NCI-H2081 treated with DMSO at 0.1 percent for 48 hours (cell line): Measurements from ENCODE around the gene KRTAP12-3.
"Not testable (repeated sequence)": the region's sequence is repeated elsewhere in the genome, so short reads cannot be mapped to it uniquely, and the experiment has no call there.

ENCODE experiments used
- DNase-seq: peaks from one replicate; lab custom pipeline; 2025; lab: John Stamatoyannopoulos, UW

The KRTAP12-3 gene

DNA sequence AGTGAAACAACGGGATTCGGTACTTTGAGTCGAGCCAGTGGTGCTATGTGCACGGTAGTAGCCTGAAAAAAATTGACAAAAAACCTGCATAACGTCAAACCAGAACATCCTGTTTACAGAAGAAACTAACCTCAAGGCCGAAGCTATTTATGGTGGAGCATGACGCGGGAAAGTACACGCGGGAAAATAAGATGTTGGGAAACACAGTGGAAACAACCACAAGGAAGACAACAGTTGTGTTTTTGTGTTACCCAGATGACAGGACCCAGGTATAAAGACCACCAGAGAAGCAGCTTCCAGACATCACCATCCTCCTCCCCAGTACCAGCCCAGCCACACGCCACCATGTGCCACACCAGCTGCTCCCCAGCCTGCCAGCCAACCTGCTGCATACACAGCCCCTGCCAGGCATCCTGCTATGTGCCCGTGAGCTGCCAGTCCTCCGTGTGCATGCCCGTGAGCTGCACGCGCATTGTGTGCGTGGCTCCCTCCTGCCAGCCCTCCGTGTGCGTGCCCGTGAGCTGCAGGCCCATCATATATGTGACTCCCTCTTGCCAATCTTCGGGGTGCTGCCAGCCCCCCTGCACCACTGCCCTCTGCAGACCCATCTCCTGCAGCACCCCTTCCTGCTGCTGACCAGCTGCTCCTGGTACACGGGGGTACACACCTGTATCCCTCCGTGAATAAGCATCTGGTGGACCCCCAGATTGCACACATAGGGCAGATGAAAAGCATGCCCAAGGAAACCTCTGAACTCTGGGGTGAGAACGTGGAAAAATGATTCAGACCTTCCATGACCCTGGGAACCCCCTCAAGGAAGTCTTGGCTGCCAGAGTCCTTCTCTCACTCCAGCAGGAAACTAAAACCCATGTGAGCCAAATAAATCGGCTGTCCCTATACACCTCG, at the start of gene KRTAP12-3:
Gene KRTAP12-3 (plus strand): TSS at position 298 of the 906 bp plus-strand sequence. CDS start 48 bp downstream, at position 346.
- DNase-seq = no peak

DNA sequence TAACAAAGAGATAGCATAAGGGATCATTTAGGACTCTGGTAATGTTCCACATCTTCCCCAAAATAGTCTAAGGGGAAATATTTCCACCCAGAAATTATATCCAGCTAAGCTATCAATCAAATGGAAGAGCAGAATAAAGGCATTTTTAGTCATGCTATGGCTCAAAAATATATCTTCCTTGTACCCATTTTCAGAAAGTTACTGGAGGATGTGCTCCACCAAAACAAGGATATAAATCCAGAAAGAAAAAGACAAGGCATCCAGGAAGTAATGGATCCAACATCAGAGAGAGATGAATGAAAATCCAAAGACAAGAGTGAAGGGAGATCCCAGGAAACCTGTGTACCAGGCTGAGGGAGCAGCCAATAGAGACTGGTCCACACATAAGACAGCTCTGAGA, 48.5 kb upstream of the KRTAP12-3 start:
- no peak for DNase-seq

DNA sequence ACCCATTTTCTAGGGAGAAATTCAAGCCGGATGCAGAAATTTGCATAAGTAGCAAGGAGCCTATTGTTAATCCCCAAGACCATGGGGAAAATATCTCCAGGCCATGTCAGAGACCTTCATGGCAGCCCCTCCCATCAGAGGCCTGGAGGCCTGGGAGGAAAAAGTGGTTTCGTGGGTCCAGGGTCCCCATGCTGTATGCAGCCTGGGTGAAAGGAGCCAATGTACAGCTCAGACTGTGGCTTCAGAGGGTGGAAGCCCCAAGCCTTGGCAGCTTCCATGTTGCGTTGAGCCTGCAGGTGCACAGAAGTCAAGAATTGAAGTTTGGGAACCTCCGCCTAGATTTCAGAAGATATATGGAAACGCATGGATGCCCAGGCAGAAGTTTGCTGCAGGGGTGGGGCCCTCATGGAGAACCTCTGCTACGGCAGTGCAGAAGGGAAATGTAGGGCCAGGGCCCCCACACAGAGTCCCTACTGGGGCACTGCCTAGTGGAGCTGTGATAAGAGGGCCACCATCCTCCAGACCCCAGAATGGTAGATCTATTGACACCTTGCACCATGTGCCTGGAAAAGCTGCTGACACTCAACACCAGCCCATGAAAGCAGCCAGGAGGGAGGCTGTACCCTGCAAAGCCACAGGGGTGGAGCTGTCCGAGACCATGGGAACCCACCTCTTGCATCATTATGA, 47.4 kb upstream of the KRTAP12-3 start:
- DNase-seq = not testable (repeated sequence)

DNA sequence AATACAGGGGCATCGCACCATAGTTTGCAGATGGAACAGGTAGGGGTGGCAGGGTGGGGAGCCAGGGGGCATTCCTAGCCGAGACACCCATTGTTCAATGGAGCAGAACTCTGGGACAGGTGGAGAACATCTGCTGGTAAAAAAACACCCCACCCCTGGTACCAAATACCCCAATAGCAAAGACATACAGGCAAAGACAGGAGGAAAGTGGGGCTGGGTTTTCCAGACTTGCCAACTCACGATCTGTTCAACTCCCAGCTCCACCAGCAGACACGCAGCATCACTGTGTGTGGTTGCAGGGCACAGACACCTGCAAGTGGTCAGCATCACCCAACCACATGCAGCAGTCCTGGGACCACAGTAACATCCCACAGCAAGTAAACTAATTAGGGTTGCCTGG, 46.2 kb upstream of the KRTAP12-3 start:
- DNase-seq = no peak

DNA sequence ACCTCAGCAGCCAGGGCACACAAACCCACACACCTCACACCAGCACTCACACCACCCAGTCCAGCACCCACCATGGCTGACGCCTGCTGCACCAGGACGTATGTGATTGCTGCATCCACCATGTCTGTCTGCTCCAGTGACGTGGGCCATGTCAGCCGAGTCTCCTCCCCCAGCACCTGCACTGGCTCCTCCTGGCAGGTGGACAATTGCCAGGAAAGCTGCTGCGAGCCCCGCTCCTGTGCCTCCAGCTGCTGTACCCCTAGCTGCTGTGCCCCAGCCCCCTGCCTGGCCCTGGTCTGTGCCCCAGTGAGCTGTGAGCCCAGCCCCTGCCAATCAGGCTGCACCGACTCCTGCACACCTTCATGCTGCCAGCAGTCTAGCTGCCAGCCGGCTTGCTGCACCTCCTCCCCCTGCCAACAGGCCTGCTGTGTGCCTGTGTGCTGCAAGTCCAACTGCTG, 45.7 kb upstream of the KRTAP12-3 start, which contains the start of gene KRTAP10-8:
Gene KRTAP10-8 (plus strand): TSS at position 51 of the 458 bp plus-strand sequence. CDS start 22 bp downstream, at position 73.
- DNase-seq = no peak

GRCh38 chr21:44612669-44613229, 45.0 kb upstream of the KRTAP12-3 start:
- no peak for DNase-seq

DNA sequence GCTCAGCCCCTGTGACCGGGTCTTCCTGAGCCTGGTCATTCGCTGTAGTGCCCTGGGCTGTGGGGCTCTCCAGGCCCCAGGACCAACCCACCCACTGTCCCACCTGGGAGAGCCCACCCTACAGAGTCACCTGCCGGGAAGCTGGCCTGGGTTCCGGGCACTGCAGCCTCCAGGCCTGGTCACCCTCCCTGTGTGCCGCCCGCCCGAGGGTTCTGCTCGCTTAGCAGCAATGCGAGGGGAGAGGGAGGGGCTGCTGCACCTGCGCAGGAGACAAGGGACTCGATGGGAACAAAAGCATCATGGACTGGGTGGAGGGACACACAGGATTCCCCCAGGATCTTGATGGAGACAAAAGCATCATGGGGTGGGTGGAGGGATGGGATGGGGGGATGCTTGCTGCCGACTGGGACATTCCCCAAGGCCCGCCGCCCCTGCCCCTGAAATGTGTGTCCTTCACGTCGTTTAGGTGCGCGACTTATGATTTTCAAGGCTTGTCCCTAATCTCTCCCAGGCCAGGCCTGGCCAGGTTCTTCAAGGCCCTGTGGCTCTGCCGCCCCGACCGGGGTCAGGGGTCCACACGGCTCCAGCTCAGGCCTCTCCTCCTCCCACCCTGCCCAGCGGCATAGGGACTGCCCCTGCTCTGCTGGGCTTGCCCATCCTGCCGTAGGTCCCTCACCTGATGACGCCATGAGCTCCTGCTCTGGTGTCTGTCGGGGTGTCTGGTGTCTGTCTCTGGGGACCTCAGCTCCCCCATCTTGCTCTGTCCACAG, 44.2 kb upstream of the KRTAP12-3 start:
- no peak for DNase-seq

DNA sequence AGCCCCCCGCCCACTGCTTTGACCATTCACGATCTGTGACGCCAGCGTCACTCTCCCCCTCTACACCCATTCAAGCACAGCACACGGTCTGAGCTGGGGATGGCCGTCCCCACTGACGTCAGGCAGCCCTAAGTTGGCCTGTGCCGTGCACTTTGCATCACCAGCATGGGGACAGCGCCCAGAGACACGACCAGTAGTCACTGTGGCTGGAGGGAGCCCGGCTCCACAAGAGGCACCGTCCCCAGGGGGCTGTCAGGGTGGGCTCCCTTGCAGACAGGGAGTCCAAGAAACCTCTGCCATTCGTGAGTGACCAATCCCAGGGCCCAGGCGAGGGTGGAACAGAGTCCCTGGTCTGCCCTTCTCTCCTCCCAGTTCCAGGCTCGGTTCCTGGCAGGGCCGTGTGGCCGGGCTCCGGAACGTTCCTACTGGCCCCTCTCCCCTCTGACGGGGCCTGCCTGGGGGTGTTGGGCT, 43.5 kb upstream of the KRTAP12-3 start:
- no peak for DNase-seq

DNA sequence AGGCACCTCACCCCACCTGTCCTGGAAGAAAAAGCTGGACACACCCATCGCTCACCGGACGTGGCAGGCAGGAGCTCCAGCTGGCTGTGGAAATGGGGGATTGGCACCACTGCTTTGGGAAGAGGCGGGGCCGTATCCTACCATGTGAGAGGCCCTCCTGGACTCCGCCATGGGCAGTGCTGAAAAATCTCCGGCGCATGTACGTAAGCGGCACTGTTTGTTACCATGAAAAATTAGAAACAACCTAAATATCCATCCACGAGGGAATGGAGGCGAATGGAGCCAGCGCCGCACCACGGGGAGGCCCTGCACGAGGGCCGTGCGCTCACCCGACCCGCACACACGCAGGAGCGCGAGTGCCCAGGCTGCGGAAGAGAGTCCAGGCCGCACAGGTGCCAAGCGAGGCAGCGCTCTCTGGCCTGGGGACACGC, 42.8 kb upstream of the KRTAP12-3 start:
- no peak for DNase-seq

- no peak for DNase-seq
Observed at GRCh38 chr21:44615466-44615865, 42.3 kb upstream of the KRTAP12-3 start.

GRCh38 chr21:44615911-44616590, 41.7 kb upstream of the KRTAP12-3 start:
- DNase-seq = no peak

GRCh38 chr21:44616591-44616926, 41.2 kb upstream of the KRTAP12-3 start:
- DNase-seq = no peak

DNA sequence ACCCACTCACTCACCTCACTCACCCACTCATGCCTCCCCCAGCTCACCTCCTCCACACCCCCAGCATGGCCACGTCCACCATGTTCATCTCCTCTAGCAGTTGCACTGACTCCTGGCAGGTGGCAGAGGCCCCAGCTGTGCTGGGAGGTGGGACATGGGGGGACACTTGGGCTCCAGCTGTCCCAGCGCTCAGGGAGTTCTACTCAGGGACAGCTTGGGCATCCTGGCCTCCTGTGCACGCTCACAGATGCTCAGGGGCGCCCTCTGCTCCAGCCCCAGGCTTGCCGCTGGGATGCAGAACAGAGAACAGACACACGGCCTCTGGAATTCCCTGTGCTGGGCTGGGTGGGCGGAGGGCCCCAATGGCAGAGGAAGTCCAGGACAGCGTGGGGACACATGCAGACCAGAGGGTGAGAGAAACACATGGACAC, 40.6 kb upstream of the KRTAP12-3 start:
- no peak for DNase-seq

- DNase-seq = no peak
Observed at GRCh38 chr21:44618504-44618903, 39.2 kb upstream of the KRTAP12-3 start.

- DNase-seq = no peak
Observed at GRCh38 chr21:44618909-44619308, 38.8 kb upstream of the KRTAP12-3 start.

DNA sequence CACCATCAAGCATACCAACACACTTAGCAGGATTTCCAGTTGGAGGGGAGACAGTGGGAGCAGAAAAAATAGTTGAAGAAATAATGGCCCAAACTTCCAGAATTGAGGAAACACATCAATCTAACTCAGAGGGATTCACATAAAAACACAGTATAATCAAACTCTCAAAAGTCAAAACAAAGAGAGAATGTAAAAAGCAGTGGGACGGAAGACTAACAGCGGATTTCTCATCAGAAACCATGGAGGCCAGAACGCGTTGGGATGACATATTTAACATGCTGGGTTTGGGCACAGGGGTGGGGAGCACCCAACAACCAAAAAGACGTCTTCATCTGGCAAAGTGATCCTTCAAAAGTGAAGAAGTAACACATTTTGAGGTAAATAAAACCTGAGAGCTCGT, 37.8 kb upstream of the KRTAP12-3 start:
- no peak for DNase-seq

GRCh38 chr21:44623575-44623974, 34.2 kb upstream of the KRTAP12-3 start:
- no peak for DNase-seq

GRCh38 chr21:44625756-44626155, 32.0 kb upstream of the KRTAP12-3 start:
- no peak for DNase-seq

- DNase-seq = no peak
Observed at GRCh38 chr21:44626262-44626661, 31.5 kb upstream of the KRTAP12-3 start.

GRCh38 chr21:44626673-44627143, 31.0 kb upstream of the KRTAP12-3 start, which contains the start of gene KRTAP10-9:
TSS of gene KRTAP10-9 (plus strand) at chr21:44627093. CDS start at chr21:44627172, 79 bp downstream.
- DNase-seq = no peak
